Retinal pigment epithelial cell (primary cell): ENCODE measurements around the gene KRTAP10-6.
"Not testable (repeated sequence)": the region's sequence is repeated elsewhere in the genome, so short reads cannot be mapped to it uniquely, and the experiment has no call there.

Experiments used
- DNase-seq: peaks from one replicate; pipeline ENCODE4 v3.0.0-alpha.2; 2010; ENCODE audit warnings: low read depth
- H3K4me3 ChIP-seq: 2 replicates; pipeline ENCODE4 v1.5.1; 2011; ENCODE audit warnings: mild to moderate bottlenecking, low read length, control low read depth, moderate library complexity
- CTCF ChIP-seq: conservative IDR thresholded peaks from 2 replicates; pipeline ENCODE4 v1.5.1; 2011; ENCODE audit warnings: low read depth, low read length, control low read depth, inconsistent platforms

The KRTAP10-6 gene

GRCh38 chr21:44556879-44557278, 35.4 kb downstream of the KRTAP10-6 start:
- no peak overlapping the region for H3K4me3 ChIP-seq
- no peak for DNase-seq
- no peak for TF ChIP-seq CTCF

GRCh38 chr21:44555200-44555875, 37.0 kb downstream of the KRTAP10-6 start:
- DNase-seq = no peak
- H3K4me3 ChIP-seq = no peak overlapping the region
- no peak for TF ChIP-seq CTCF

GRCh38 chr21:44552681-44553080, 39.6 kb downstream of the KRTAP10-6 start:
- H3K4me3 ChIP-seq = no peak overlapping the region
- no peak for DNase-seq
- TF ChIP-seq CTCF = no peak

GRCh38 chr21:44552136-44552535, 40.2 kb downstream of the KRTAP10-6 start:
- DNase-seq = no peak
- no peak overlapping the region for H3K4me3 ChIP-seq
- TF ChIP-seq CTCF = no peak

- no peak for DNase-seq
Measured at GRCh38 chr21:44551340-44551961, 40.9 kb downstream of the KRTAP10-6 start, which contains the start of gene KRTAP10-2. Gene KRTAP10-2, minus strand, starts transcription at chr21:44551505. Its CDS starts 47 bp downstream, at chr21:44551458.

GRCh38 chr21:44550807-44551206, 41.5 kb downstream of the KRTAP10-6 start:
- no peak for TF ChIP-seq CTCF
- H3K4me3 ChIP-seq = no peak overlapping the region
- DNase-seq = no peak

More at GRCh38 chr21:44551340-44551961, 40.9 kb downstream of the KRTAP10-6 start, which contains the start of gene KRTAP10-2:
- no peak for TF ChIP-seq CTCF
- H3K4me3 ChIP-seq = no peak within 1 kb of the TSS

- DNase-seq, H3K4me3 ChIP-seq: not testable (repeated sequence)
Measured at GRCh38 chr21:44550285-44550684, 42.0 kb downstream of the KRTAP10-6 start.
